T47D (cell line): ENCODE data around the gene DYNLT3.

Experiments used
- DNase-seq, 2 experiments: peaks; one replicate each; pipeline versions ENCODE4 v3.0.0 to v3.0.0-alpha.2; 2011 to 2012; ENCODE audit warnings: low read depth in 1 of 2, low spot score in 1 of 2
- JUND ChIP-seq: IDR thresholded peaks from 2 replicates; pipeline ENCODE4 v1.6.1; 2012; ENCODE audit warnings: low read depth
- in situ Hi-C: cut with HindIII; loops from 2 replicates; pipeline ENCODE4 v1.10.0; 2016; ENCODE audit warnings: low sequenced_read_pairs, low pct_unique_long_range_greater_than_20kb

The DYNLT3 gene

DNA sequence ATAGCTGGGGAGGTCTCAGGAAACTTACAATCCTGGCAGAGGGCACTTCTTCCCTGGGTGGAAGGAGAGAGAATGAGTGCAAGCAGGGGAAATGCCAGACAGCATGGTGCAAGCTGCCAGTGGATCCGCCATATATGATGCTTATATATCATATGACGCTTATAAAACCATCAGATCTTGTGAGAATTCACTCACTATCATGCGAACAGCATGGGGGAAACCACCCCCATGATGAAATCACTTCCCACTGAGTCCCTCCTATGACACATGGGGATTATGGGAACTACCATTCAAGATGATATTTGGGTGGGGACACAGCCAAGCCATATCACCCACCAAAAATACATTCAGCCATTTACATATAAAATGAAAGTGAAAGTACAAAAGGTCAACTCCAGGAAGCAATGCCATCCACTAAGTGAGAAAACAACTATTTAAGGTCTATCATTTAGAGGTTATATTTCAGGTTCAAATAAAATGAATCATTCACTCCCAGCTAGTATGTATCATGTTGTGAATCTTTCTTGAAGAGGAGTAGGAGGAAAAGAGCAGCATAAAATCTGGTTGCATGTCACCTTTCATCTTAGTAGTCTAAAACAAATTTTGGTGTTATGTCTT is 20.3 kb upstream of the DYNLT3 start:
- in situ Hi-C loops, result no loop called here
- no peak for DNase-seq
- TF ChIP-seq JUND, result no peak

DNA sequence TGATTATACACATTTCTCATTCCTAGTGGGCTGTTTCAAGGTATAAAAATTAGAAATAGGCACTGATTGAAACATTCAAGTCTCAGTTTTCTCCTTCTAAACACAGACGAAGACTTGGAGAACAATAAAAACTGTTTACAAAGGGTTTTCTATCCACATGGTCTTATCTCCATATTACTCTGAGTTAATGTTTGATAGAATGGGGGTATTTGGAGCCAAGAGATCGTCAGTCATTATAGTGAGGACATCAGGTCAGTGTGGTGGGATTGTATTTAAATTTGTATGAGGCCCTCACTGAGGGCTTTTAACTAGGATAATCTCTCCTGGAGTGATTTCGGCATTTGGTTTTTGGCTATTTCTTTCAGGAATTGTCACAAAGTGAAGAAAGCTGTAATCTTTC is 16.4 kb upstream of the DYNLT3 start:
- no peak for TF ChIP-seq JUND
- no peak for DNase-seq
- in situ Hi-C loops, result no loop called here

DNA sequence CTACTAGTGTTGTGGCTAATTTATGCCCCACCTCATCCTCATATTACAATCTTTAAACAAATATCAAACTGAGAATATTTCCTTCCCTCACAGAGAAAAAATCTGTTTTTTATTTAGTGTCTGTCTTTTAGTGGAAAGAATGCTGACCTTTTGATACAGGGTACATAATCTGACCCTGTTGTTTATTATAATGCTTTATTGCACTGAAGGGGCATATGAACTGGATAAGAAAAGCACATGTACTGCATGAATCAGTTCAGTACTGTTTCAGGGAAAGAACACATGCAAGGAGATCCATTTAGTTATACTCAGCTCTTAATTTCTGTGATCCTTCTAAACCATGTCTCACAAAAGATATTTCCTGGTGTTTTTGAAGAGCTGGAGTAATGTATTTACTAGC is 15.5 kb upstream of the DYNLT3 start:
- no peak for TF ChIP-seq JUND
- DNase-seq, result no peak
- in situ Hi-C loops, result no loop called here

DNA sequence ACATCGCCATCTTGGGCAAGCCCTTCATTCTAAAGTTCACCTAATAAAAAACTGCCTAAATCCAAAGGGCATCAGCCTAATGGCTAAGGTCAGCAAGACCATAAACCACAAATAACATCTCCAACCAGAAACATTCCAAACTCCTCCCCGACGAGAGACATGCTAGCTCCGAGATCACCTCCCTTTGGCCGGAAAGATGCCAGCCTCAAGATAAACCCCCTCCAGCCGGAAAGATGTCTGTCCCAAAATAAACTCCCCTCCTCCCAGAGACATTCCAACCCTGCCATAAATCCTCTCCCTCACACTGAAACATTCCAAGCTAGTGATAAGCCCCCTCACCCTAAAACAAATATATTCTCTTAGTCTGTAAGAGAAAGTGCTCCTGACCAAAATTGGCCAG is 13.3 kb upstream of the DYNLT3 start:
- in situ Hi-C loops, result no loop called here
- DNase-seq, result no peak
- TF ChIP-seq JUND, result no peak

DNA sequence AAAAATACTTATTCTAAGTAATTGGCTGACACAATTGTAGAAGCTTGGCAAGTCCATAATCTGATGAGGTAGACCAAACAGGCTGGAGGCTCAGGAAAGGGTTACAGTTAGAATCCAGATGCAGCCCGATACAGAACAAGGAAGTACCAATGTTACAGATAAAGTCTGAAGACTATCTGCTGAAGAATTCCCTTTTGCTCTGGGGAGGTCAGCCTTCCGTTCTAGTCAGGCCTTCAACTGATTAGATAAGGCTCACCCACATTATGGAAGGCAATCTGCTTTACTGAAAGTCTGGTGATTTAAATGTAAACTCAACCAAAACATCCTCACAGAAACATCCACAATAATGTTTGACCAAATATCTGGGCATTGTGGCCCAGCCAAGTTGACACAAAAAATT is 7.4 kb upstream of the DYNLT3 start:
- DNase-seq, result no peak
- TF ChIP-seq JUND, result no peak
- in situ Hi-C loops, result no loop called here

DNA sequence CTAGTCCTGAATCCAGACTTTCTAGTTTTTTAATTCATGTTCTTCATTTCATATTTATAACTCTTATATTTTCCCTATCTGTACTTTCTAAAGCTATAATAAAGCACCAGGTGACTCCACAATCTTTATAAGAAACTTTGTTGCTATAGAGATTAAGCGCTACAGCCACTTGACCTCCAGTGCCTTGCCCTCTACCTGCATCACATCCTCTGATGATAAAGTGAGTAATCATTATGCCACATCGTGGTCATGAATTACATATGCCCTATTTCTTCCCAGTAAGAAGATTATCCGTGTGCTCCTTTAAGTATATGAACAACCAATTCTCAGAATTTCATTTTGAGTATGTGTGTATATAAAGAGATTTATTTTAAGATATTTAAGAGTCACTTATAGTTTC is 6.8 kb upstream of the DYNLT3 start:
- DNase-seq, result no peak
- TF ChIP-seq JUND, result no peak
- in situ Hi-C loops, result no loop called here

DNA sequence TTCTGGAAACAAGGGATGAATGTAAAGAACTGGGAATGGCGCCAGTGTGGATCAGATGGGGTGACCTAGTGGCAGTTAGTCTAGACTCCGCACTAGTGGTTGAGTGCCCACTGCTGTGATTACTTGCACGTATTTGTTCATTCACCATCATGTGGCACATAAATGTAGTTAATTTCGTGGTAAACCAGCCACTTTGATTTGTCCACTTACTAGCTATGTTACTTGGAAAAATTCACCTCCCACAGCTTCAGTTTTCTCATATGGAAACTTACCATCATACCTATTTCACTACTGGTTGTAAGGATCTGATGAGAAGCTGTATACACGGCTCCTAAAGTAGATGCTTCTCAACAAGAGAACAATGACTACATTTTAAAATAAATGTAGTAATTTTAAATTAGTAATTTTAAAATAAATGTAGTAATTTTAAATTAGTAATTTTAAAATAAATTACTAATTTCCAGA is 394 bp upstream of the DYNLT3 start:
- no peak for DNase-seq
- in situ Hi-C loops, result no loop called here

DNA sequence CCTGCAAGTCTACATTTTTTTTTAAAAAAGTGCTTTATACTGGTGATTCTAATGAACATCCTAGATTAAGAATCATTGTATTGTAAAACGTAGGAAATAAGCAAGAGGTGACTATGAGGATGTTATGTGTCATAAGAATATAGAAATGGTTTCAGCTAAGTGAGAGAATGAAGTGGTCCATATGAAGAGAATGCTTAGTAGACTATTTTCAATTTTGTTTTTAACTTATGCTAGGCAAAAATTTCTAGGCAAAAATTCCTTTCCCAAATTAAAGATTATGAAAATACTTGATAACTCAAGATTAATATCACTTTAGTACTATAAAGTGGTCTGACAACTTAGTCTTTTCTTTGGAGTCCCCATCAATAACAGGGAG is 825 bp downstream of the DYNLT3 start:
- in situ Hi-C loops, result no loop called here
- DNase-seq, result no peak
- TF ChIP-seq JUND, result no peak

More for the DNA sequence above, 394 bp upstream of the DYNLT3 start:
- no peak for TF ChIP-seq JUND

DNA sequence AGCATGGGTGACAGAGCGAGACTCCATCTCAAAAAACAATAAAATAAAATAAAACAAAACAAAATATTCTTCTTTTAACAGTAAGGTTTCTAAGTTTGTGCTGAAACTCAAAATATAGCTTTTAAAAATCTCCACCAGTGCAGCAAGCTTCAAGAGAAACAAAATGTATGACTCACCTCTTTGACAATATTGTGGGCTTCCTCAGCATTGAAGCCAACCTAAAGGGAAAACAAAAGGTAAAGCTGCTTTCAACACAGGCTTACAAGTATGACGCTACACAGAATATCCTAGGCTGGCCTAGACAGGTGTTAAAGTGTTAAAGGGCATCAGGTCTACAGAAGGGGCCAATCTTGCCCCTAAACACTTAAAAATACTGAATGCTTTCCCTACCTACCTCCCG is 1.2 kb downstream of the DYNLT3 start:
- in situ Hi-C loops, result no loop called here
- DNase-seq, result no peak
- TF ChIP-seq JUND, result no peak

DNA sequence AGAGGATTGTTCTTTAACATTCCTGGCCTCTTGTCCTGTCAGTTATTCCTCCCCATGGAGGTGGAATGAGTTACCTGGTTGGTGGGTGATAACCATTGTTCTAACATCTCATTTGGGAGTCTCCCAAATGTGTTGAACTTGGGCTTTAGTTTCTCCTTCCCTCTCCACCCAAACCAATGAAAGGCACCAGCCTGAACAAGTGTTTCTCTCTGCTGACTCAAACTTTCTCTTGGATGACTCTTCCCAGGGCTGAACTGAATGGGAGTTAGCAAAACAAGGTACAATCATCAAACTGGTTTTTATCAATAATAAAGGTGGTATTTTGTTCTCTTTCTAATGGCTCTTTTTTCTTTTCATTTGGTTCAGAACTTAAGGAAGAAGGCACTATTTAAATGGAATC is 2.7 kb downstream of the DYNLT3 start:
- no peak for DNase-seq
- TF ChIP-seq JUND, result no peak
- in situ Hi-C loops, result no loop called here

DNA sequence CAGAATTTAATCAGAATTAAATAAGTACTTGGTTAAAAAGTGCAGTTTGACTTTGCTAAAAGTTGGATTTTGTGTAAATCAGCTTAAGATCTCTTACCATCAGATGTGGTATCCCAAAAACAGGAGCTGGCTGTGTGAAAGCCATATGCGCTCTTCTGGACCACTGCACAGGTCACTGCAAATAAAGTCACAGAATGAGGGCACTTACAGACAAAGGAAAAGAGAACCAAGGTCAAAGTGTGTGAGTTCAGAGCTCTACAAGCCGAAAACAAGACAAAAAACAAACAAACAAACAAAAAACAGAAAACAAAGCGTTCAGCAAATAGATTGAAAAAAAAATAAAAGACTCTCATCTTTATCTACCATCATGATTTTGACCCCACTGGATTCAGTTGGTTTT is 6.4 kb downstream of the DYNLT3 start:
- in situ Hi-C loops, result no loop called here
- no peak for TF ChIP-seq JUND
- no peak for DNase-seq

DNA sequence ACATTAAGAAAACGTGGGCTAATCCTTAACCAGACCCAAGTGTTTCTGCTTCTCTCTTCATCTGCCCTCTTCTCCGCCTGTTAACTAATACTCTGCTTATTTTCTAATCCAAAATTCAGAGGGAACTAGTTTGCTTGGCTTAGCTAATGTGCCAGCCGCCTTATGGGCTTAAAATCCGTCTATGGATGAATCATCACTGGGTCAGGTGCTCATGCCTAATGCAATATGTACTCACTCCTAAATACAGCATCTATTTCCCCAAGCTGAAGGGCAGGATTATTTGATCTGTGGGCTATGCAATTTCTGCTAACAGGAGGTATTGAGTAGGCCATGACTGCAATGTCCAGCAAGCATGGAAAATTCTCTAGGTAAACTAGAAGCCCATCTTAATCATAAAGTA is 12.4 kb downstream of the DYNLT3 start:
- TF ChIP-seq JUND, result no peak
- in situ Hi-C loops, result no loop called here

DNA sequence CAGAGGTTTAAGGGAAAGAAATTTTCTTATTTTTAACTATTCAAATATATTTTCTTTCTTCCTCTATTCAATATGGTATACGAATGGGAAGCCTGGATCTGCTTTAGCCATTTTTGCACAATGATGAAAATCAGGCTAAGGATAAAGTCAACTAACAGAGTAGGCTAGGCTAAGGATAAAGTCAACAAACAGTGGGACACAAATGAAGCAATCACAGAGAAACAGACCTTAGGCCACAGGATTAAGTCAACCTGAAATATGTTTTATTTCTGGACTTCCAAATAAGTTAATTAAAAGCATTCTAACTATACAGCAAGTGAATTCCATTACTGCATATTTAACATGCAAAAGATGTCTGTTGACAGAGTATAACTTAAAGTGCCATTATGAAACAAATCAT is 17.0 kb downstream of the DYNLT3 start:
- no peak for TF ChIP-seq JUND
- in situ Hi-C loops, result no loop called here
- no peak for DNase-seq

More for the DNA sequence above, 12.4 kb downstream of the DYNLT3 start:
- DNase-seq, result no peak

DNA sequence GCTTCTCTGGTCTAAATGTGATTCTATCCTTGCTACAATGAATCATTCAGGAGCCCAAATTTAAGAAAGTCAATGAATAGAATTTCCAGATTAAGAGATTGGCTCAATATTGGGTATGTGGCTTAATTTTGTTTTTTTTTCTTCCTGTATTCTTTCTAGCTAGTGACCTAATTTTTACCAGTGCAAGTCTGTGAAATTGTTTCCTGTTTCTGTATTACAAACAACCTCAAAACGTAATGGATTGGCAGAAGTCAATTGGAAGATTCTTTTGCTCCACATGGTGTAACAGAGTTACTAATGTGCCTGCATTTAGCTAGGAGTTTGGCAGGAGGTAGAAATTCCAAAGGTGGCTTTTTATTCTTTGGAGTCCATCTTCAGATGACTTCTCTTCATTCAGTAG is 17.6 kb downstream of the DYNLT3 start:
- no peak for TF ChIP-seq JUND
- in situ Hi-C loops, result no loop called here
- DNase-seq, result no peak
